ENCODE results near the gene STOX1. TPM values are rescaled to one million over a fixed set of nuclear protein-coding genes. Genes with fewer than 3 reads are reported as not detected.

The STOX1 gene, protein sequence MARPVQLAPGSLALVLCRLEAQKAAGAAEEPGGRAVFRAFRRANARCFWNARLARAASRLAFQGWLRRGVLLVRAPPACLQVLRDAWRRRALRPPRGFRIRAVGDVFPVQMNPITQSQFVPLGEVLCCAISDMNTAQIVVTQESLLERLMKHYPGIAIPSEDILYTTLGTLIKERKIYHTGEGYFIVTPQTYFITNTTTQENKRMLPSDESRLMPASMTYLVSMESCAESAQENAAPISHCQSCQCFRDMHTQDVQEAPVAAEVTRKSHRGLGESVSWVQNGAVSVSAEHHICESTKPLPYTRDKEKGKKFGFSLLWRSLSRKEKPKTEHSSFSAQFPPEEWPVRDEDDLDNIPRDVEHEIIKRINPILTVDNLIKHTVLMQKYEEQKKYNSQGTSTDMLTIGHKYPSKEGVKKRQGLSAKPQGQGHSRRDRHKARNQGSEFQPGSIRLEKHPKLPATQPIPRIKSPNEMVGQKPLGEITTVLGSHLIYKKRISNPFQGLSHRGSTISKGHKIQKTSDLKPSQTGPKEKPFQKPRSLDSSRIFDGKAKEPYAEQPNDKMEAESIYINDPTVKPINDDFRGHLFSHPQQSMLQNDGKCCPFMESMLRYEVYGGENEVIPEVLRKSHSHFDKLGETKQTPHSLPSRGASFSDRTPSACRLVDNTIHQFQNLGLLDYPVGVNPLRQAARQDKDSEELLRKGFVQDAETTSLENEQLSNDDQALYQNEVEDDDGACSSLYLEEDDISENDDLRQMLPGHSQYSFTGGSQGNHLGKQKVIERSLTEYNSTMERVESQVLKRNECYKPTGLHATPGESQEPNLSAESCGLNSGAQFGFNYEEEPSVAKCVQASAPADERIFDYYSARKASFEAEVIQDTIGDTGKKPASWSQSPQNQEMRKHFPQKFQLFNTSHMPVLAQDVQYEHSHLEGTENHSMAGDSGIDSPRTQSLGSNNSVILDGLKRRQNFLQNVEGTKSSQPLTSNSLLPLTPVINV
- total RNA-seq: under 0.01 and 0.14 TPM in 2 replicates

DNA sequence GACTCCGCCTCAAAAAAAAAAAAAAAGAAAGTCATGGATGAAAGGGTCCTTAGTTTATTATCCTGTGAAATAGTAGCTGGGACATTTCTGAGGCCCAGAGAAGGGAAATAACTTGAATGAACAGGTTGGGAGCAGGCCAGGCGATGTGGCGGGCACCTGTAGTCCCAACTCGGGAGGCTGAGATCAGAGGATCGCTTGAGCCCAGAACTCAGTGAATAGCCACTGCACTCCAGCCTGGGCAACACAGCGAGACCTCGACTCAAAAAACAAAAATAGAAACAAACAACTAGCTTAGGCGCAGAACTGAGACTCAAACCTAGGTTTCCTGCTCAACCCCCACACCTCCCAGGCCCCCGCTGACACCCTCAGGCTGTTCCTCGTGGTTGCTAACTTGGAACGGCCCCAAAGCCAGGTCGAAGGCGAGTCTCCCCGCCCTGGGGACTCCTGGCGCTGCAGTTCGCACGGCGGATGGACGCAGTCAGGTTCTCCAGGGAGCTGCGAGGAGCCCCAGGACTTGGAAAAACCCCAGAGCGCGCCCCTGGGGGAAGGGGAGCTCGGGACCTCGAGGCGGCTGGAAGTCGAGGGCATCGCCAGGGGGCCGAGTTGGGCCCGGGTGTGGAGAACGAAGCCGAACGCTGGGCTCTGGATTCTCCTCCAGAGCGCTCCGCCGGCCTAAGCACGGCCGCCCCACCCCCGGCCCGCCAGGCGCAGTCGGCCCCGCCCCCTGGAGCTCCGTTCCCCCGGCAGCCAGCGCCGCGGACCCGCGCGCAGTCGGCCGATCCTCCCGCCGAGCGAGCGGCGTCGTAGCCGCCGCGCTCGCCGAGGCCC is at the start of gene STOX1:
Gene STOX1 (plus strand): TSS at position 768 of the 828 bp plus-strand sequence. CDS start 93 bp downstream, outside the sequence.

GRCh38 chr10:68901105-68901927 is 74.0 kb downstream of the STOX1 start, which contains the start of gene DDX50:
Gene DDX50 (plus strand): TSS chr10:68901315. CDS start chr10:68901385, 70 bp downstream.

Small RNA genes lying within 50 kb of the gene (small RNA-seq; reads per million reads assigned to genes)
- gene RNU6-571P (not detected), gene RNU6-697P (not detected)

Other genes with a start within 250 kb of the STOX1 start
- gene CCAR1, start 106.3 kb upstream of the STOX1 start, total RNA-seq: 93.8 and 101 TPM in 2 replicates
- 38.3 and 43.1 TPM in 2 replicates for gene DDX50, start 73.8 kb downstream of the STOX1 start, total RNA-seq
- gene DDX21, start 128.6 kb downstream of the STOX1 start, total RNA-seq: 205 and 209 TPM in 2 replicates
- 70.1 and 71.8 TPM in 2 replicates for gene KIFBP, start 161.3 kb downstream of the STOX1 start, total RNA-seq

All from thoracic aorta endothelial cell (primary cell).